Measurements from ENCODE around the gene TRAPPC4.
"Not testable (repeated sequence)": the region's sequence is repeated elsewhere in the genome, so short reads cannot be mapped to it uniquely, and the experiment has no call there.

DNA sequence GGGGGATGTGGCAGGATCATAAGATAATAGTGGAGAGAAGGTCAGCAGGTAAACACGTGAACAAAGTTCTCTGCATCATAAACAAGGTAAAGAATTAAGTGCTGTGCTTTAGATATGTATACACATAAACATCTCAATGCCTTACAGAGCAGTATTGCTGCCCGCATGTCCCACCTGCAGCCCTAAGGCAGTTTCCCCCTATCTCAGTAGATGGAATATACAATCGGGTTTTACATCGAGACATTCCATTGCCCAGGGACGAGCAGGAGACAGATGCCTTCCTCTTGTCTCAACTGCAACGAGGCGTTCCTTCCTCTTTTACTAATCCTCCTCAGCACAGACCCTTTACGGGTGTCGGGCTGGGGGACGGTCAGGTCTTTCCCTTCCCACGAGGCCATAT lies 20.9 kb downstream of the TRAPPC4 start:
- not testable (repeated sequence) for TF ChIP-seq HDGF (IDR thresholded peaks at IDR 0.05; ENCODE audit: borderline replicate concordance); FOXM1 (IDR thresholded peaks at IDR 0.05; ENCODE audit: borderline replicate concordance); L3MBTL2 (conservative IDR thresholded peaks at IDR 0.05); BHLHE40 (IDR thresholded peaks at IDR 0.05; ENCODE audit: borderline replicate concordance); LEF1 (IDR thresholded peaks at IDR 0.05; ENCODE audit: borderline replicate concordance)
- TF ChIP-seq, protein P1, sequence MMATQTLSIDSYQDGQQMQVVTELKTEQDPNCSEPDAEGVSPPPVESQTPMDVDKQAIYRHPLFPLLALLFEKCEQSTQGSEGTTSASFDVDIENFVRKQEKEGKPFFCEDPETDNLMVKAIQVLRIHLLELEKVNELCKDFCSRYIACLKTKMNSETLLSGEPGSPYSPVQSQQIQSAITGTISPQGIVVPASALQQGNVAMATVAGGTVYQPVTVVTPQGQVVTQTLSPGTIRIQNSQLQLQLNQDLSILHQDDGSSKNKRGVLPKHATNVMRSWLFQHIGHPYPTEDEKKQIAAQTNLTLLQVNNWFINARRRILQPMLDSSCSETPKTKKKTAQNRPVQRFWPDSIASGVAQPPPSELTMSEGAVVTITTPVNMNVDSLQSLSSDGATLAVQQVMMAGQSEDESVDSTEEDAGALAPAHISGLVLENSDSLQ (IDR thresholded peaks at IDR 0.05) = not testable (repeated sequence)
